IMR-90 (cell line): ENCODE results near the gene FEZ2.

Experiments
- CHD1 ChIP-seq: IDR thresholded peaks from 2 replicates; pipeline ENCODE4 v1.6.1; 2012; ENCODE audit warnings: low read depth, low read length, improper control_type of control experiment
- FOS ChIP-seq: fragments of 150-350 bp; IDR thresholded peaks from 2 replicates; pipeline ENCODE4 v1.6.1; 2016; ENCODE audit warnings: low read depth, low read length
- MXI1 ChIP-seq: IDR thresholded peaks from 2 replicates; pipeline ENCODE4 v1.6.1; 2012; ENCODE audit warnings: low read depth, mild to moderate bottlenecking, low read length, moderate library complexity, borderline replicate concordance
- NFE2L2 ChIP-seq: fragments of 150-350 bp; IDR thresholded peaks from 2 replicates; pipeline ENCODE4 v1.6.1; 2016; ENCODE audit warnings: low read depth, mild to moderate bottlenecking, low read length
- POLR2A ChIP-seq: IDR thresholded peaks from 2 replicates; pipeline ENCODE4 v1.6.1; 2012; ENCODE audit warnings: mild to moderate bottlenecking, low read depth, low read length
- RAD21 ChIP-seq: IDR thresholded peaks from 2 replicates; pipeline ENCODE4 v1.6.1; 2012; ENCODE audit warnings: low read length, improper control_type of control experiment
- RCOR1 ChIP-seq: IDR thresholded peaks from 2 replicates; pipeline ENCODE4 v1.6.1; 2012; ENCODE audit warnings: mild to moderate bottlenecking, low read length, improper control_type of control experiment; ENCODE audit not compliant: insufficient replicate concordance
- RFX5 ChIP-seq: IDR thresholded peaks from 2 replicates; pipeline ENCODE4 v1.8.0; 2012; ENCODE audit warnings: low read depth, mild to moderate bottlenecking, low read length, moderate library complexity
- SMC3 ChIP-seq: fragments of 150-350 bp; IDR thresholded peaks from 2 replicates; pipeline ENCODE4 v1.6.1; 2016; ENCODE audit warnings: low read depth, mild to moderate bottlenecking, antibody characterized with exemption, low read length, moderate library complexity
- TF ChIP-seq, protein P1 (sequence below): conservative IDR thresholded peaks from 2 replicates; pipeline ENCODE4 v1.5.1; 2012; ENCODE audit warnings: mild to moderate bottlenecking, low read depth, low read length, improper control_type of control experiment
- TF ChIP-seq, protein P2 (sequence below): fragments of 150-350 bp; IDR thresholded peaks from 2 replicates; pipeline ENCODE4 v1.6.1; 2016; ENCODE audit warnings: low read depth, mild to moderate bottlenecking, low read length, moderate library complexity, borderline replicate concordance
- TF ChIP-seq, protein P3 (sequence below): fragments of 150-350 bp; IDR thresholded peaks from 2 replicates; pipeline ENCODE4 v1.6.1; 2017; ENCODE audit warnings: mild to moderate bottlenecking, antibody characterized with exemption, low read length, low read depth

DNA sequence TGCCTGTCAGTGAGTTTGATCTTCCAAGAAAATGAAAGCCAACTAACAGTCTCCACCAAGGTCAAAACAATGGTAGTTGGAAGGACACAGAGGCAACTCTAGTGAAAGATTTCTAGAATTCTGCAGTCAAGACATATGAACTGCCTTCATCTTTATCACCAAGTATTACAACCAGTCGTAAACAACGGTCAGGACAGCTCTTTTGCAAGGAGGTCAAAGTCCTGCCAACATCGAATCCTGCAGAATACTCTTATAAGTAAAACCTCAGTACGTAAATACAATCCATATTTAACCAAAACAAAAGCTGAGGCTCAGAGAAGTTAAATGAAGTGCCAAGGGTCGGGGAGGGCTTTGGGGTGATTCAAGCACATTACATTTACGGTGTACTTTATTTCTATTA is 3.1 kb downstream of the FEZ2 start:
- TF ChIP-seq POLR2A (no peak), MXI1 (no peak), FOS (no peak), RFX5 (no peak), CHD1 (no peak), SMC3 (no peak), RCOR1 (no peak), NFE2L2 (no peak), RAD21 (no peak)
- TF ChIP-seq, protein P1, sequence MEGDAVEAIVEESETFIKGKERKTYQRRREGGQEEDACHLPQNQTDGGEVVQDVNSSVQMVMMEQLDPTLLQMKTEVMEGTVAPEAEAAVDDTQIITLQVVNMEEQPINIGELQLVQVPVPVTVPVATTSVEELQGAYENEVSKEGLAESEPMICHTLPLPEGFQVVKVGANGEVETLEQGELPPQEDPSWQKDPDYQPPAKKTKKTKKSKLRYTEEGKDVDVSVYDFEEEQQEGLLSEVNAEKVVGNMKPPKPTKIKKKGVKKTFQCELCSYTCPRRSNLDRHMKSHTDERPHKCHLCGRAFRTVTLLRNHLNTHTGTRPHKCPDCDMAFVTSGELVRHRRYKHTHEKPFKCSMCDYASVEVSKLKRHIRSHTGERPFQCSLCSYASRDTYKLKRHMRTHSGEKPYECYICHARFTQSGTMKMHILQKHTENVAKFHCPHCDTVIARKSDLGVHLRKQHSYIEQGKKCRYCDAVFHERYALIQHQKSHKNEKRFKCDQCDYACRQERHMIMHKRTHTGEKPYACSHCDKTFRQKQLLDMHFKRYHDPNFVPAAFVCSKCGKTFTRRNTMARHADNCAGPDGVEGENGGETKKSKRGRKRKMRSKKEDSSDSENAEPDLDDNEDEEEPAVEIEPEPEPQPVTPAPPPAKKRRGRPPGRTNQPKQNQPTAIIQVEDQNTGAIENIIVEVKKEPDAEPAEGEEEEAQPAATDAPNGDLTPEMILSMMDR, result no peak
- TF ChIP-seq, protein P2, sequence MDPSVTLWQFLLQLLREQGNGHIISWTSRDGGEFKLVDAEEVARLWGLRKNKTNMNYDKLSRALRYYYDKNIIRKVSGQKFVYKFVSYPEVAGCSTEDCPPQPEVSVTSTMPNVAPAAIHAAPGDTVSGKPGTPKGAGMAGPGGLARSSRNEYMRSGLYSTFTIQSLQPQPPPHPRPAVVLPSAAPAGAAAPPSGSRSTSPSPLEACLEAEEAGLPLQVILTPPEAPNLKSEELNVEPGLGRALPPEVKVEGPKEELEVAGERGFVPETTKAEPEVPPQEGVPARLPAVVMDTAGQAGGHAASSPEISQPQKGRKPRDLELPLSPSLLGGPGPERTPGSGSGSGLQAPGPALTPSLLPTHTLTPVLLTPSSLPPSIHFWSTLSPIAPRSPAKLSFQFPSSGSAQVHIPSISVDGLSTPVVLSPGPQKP, result no peak
- TF ChIP-seq, protein P3, sequence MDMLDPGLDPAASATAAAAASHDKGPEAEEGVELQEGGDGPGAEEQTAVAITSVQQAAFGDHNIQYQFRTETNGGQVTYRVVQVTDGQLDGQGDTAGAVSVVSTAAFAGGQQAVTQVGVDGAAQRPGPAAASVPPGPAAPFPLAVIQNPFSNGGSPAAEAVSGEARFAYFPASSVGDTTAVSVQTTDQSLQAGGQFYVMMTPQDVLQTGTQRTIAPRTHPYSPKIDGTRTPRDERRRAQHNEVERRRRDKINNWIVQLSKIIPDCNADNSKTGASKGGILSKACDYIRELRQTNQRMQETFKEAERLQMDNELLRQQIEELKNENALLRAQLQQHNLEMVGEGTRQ, result no peak
